ENCODE measurements around the gene MAU2.

- TF ChIP-seq, protein P1, sequence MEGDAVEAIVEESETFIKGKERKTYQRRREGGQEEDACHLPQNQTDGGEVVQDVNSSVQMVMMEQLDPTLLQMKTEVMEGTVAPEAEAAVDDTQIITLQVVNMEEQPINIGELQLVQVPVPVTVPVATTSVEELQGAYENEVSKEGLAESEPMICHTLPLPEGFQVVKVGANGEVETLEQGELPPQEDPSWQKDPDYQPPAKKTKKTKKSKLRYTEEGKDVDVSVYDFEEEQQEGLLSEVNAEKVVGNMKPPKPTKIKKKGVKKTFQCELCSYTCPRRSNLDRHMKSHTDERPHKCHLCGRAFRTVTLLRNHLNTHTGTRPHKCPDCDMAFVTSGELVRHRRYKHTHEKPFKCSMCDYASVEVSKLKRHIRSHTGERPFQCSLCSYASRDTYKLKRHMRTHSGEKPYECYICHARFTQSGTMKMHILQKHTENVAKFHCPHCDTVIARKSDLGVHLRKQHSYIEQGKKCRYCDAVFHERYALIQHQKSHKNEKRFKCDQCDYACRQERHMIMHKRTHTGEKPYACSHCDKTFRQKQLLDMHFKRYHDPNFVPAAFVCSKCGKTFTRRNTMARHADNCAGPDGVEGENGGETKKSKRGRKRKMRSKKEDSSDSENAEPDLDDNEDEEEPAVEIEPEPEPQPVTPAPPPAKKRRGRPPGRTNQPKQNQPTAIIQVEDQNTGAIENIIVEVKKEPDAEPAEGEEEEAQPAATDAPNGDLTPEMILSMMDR (IDR thresholded peaks at IDR 0.05): no peak
- TF ChIP-seq POLR2A (IDR thresholded peaks at IDR 0.05): no peak
Measured at GRCh38 chr19:19327672-19328071, 7.0 kb downstream of the MAU2 start.

Data from testis (tissue), 2 donors.